Measurements from ENCODE around the gene FARS2.

GRCh38 chr6:5259428-5259827 lies 1.9 kb upstream of the FARS2 start:
- TF ChIP-seq POLR2AphosphoS5 (IDR thresholded peaks at IDR 0.05) (no peak), CTCF (IDR thresholded peaks at IDR 0.05; ENCODE audit: poor library complexity, severe bottlenecking) (no peak), EP300 (conservative IDR thresholded peaks at IDR 0.05; ENCODE audit: poor library complexity, severe bottlenecking) (no peak), REST (IDR thresholded peaks at IDR 0.05; ENCODE audit: borderline replicate concordance) (no peak), RAD21 (conservative IDR thresholded peaks at IDR 0.05) (no peak), MXI1 (conservative IDR thresholded peaks at IDR 0.05; ENCODE audit: poor library complexity, severe bottlenecking) (no peak), TAF1 (IDR thresholded peaks at IDR 0.05; ENCODE audit: low read depth) (no peak), EZH2 (IDR thresholded peaks at IDR 0.05; ENCODE audit: borderline replicate concordance, insufficient read depth, low read length, poor library complexity, severe bottlenecking) (no peak)
